ENCODE measurements around the gene ABR.
"Not testable (repeated sequence)": the region's sequence is repeated elsewhere in the genome, so short reads cannot be mapped to it uniquely, and the experiment has no call there.

The ABR gene

GRCh38 chr17:1053661-1054360, 126.0 kb downstream of the ABR start:
- Histone ChIP-seq H3K27ac (ENCODE audit: low read depth, low read length) (no peak overlapping the region), H3K9me3 (ENCODE audit: low read length) (no peaks in the 10 kb centered on the region), H3K27me3 (ENCODE audit: control insufficient read depth in 1 of 2, insufficient read depth in 2 of 2, low read length in 2 of 2) (no peaks in the 10 kb centered on the region), H3K36me3 (ENCODE audit: insufficient read depth, low read length) (peaks cover 44% of the 10 kb centered on the region), H3K4me1 (ENCODE audit: insufficient read depth, low read length) (peaks cover 8% of the 10 kb centered on the region), H3K4me3 (ENCODE audit: low read depth in 1 of 2, low read length in 2 of 2) (no peak overlapping the region), H3K9ac (ENCODE audit: low read length) (no peak overlapping the region)

GRCh38 chr17:1050996-1051925, 128.5 kb downstream of the ABR start:
- H3K9ac ChIP-seq (ENCODE audit: low read length) = no peak overlapping the region

DNA sequence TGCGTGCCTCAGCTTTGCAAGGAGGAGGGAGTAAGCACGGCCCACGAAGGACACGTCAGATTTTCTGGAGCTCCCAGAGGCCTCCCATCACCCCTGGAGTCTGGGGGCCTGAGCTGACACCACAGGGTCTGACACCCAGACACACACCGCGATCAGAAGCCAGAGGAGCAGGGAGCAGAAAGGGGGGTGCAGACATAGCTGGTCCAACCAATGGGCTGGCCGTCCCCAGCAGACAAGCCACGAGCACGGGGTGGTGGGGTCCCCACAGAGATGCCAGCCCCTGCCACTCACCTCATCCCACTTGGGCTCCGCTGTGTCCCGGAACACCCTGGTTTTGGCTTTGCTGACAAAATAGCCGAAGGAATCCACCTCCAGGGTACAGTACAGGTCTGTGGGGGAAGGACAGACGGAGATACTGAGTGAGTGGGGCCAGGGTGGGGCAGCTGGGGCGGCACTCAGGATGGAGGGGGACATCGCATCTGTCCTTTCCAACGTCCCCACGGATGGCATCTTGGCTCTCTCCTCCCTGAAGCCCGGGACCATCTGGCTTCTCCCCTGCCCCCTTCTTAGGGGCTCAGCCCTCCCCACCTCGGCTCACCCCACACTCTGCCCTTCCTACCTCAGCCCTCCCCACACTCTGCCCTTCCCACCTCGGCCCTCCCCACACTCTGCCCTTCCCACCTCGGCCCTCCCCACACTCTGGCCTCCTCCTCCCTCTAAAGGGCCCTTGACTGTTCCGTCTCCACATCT, 129.4 kb downstream of the ABR start:
- no peak overlapping the region for H3K27ac ChIP-seq (ENCODE audit: low read depth, low read length)

More at GRCh38 chr17:1050996-1051925, 128.5 kb downstream of the ABR start:
- Histone ChIP-seq H3K9me3 (ENCODE audit: low read length) (no peaks in the 10 kb centered on the region), H3K4me3 (ENCODE audit: low read depth in 1 of 2, low read length in 2 of 2) (no peak overlapping the region), H3K27ac (ENCODE audit: low read depth, low read length) (no peak overlapping the region), H3K36me3 (ENCODE audit: insufficient read depth, low read length) (peaks cover 27% of the 10 kb centered on the region), H3K27me3 (ENCODE audit: control insufficient read depth in 1 of 2, insufficient read depth in 2 of 2, low read length in 2 of 2) (no peaks in the 10 kb centered on the region), H3K4me1 (ENCODE audit: insufficient read depth, low read length) (peaks cover 27% of the 10 kb centered on the region)

DNA sequence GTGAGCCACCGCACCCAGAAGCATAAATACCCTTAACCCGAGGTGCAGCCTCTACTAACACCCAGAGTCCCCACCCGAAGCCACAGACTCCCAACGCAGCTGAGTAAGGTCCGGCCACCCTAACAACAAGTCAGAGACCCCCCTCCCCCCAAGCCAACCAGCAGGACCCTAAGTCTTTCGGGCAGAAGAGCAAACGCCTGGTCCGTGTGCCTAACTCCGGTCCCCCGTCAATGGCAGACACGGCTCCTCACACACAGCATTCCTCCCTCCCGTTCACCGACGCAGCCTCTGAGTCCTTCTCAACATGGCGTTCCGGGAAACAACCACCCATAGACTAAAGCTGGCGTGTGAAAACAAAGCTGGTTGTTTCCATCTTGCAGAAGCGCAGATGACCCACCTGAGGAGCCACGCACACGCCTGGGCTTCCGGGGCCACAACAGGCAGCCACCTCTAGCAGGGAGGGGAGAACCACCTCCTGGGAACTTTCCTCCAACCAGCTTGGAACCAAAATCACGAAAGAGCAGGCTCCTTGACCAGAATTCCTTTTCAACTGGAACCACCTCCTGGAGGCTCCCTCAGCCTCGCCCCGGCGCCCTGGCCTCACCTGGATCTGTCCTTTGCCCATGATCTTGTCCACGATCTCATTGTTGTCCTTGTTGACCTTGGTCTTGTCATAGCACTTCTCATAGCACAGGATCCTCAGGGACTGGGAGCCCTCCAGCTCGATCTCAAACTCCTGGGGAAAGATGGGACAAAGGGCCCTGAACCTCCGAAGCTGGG, 130.1 kb downstream of the ABR start:
- no peak overlapping the region for H3K27ac ChIP-seq (ENCODE audit: low read depth, low read length)
- H3K4me3 ChIP-seq (ENCODE audit: low read depth in 1 of 2, low read length in 2 of 2) = no peak overlapping the region
- peaks cover 23% of the 10 kb centered on the region for H3K36me3 ChIP-seq (ENCODE audit: insufficient read depth, low read length)
- no peaks in the 10 kb centered on the region for H3K9me3 ChIP-seq (ENCODE audit: low read length)
- no peaks in the 10 kb centered on the region for H3K27me3 ChIP-seq (ENCODE audit: control insufficient read depth in 1 of 2, insufficient read depth in 2 of 2, low read length in 2 of 2)
- no peak overlapping the region for H3K9ac ChIP-seq (ENCODE audit: low read length)
- H3K4me1 ChIP-seq (ENCODE audit: insufficient read depth, low read length) = peaks cover 21% of the 10 kb centered on the region

More for the DNA sequence above, 129.4 kb downstream of the ABR start:
- H3K27me3 ChIP-seq (ENCODE audit: control insufficient read depth in 1 of 2, insufficient read depth in 2 of 2, low read length in 2 of 2) = no peaks in the 10 kb centered on the region
- peaks cover 21% of the 10 kb centered on the region for H3K4me1 ChIP-seq (ENCODE audit: insufficient read depth, low read length)
- no peak overlapping the region for H3K4me3 ChIP-seq (ENCODE audit: low read depth in 1 of 2, low read length in 2 of 2)
- peaks cover 27% of the 10 kb centered on the region for H3K36me3 ChIP-seq (ENCODE audit: insufficient read depth, low read length)
- no peaks in the 10 kb centered on the region for H3K9me3 ChIP-seq (ENCODE audit: low read length)
- no peak overlapping the region for H3K9ac ChIP-seq (ENCODE audit: low read length)

- Histone ChIP-seq H3K27ac (ENCODE audit: low read depth, low read length) (peak overlapping the region; percentile 54), H3K4me1 (ENCODE audit: insufficient read depth, low read length) (peaks cover 21% of the 10 kb centered on the region), H3K36me3 (ENCODE audit: insufficient read depth, low read length) (peaks cover 15% of the 10 kb centered on the region)
- not testable (repeated sequence) for H3K9ac ChIP-seq (ENCODE audit: low read length); H3K9me3 ChIP-seq (ENCODE audit: low read length); H3K27me3 ChIP-seq (ENCODE audit: control insufficient read depth in 1 of 2, insufficient read depth in 2 of 2, low read length in 2 of 2); H3K4me3 ChIP-seq (ENCODE audit: low read depth in 1 of 2, low read length in 2 of 2)
Observed at GRCh38 chr17:1048516-1049115, 131.2 kb downstream of the ABR start.

DNA sequence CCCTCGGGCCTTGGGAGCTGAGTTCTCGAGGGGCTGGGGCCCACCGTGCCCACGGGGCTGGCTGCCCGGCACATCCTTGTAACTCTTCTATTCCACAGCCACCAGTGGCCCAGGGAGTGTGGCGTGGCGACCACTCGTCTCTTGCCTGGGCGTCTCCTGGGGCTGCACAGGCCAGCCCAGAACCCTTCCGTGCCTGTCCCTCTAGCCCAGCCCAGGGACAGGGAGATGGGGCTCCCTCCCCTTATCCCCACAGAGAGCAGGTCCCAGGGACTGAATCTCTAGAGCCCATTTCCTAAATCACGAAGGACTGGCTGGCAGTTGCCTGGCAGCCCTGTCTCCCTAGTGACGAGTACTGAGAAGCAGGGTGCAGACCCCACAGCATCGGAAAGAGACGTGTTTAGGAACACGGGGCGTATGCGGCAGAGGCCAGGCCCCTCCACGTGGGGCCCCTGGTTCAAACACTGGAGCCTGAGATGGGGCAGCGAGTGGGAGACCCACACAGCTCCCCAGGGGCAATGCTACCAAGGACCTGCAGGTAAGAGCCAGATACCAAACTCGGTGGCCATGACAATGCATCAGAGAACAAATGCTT, 131.8 kb downstream of the ABR start:
- Histone ChIP-seq H3K4me1 (ENCODE audit: insufficient read depth, low read length) (peaks cover 27% of the 10 kb centered on the region), H3K27me3 (ENCODE audit: control insufficient read depth in 1 of 2, insufficient read depth in 2 of 2, low read length in 2 of 2) (no peaks in the 10 kb centered on the region), H3K27ac (ENCODE audit: low read depth, low read length) (peak overlapping the region; percentile 54), H3K9me3 (ENCODE audit: low read length) (no peaks in the 10 kb centered on the region), H3K4me3 (ENCODE audit: low read depth in 1 of 2, low read length in 2 of 2) (no peak overlapping the region), H3K36me3 (ENCODE audit: insufficient read depth, low read length) (peaks cover 12% of the 10 kb centered on the region), H3K9ac (ENCODE audit: low read length) (no peak overlapping the region)

DNA sequence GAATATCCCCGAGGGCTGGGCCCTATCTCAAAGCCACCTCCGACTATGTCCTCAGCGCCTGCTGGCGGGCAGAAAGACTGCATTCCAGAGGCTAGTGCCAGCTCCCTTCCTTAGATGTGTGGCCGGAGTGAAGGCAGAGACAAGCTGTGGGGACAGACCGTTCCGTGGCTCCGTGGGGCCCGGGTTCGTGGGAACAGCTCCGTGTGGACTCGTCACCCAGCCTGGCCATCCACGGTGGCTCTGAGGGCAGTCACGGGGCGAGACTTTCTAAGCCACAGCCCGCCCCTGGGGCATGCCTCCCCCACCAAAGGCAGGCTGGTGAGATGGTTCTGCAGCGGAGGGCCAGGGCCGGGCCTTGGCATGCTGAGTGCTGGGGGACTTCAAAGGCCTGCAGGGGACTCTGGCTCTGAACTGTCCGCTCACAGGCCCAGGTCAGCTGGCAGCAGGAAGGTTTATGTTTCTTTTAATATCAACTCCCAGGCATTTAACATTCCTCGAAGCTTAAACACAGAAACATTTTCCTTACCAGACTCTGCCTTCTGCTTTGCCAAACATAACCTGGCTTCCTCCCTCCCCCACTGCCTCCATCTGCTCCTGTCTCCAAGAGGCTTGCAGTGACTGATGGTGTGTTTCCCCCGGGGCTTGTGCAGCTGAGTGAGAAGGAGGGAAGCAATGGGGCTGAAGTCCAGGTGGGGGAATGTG, 132.5 kb downstream of the ABR start:
- Histone ChIP-seq H3K4me1 (ENCODE audit: insufficient read depth, low read length) (peaks cover 27% of the 10 kb centered on the region), H3K9ac (ENCODE audit: low read length) (peak overlapping the region; percentile 44), H3K36me3 (ENCODE audit: insufficient read depth, low read length) (peaks cover 16% of the 10 kb centered on the region), H3K27ac (ENCODE audit: low read depth, low read length) (peak overlapping the region; percentile 54), H3K4me3 (ENCODE audit: low read depth in 1 of 2, low read length in 2 of 2) (peak overlapping the region in 1 of 2 donors; percentile 8), H3K9me3 (ENCODE audit: low read length) (no peaks in the 10 kb centered on the region), H3K27me3 (ENCODE audit: control insufficient read depth in 1 of 2, insufficient read depth in 2 of 2, low read length in 2 of 2) (no peaks in the 10 kb centered on the region)

DNA sequence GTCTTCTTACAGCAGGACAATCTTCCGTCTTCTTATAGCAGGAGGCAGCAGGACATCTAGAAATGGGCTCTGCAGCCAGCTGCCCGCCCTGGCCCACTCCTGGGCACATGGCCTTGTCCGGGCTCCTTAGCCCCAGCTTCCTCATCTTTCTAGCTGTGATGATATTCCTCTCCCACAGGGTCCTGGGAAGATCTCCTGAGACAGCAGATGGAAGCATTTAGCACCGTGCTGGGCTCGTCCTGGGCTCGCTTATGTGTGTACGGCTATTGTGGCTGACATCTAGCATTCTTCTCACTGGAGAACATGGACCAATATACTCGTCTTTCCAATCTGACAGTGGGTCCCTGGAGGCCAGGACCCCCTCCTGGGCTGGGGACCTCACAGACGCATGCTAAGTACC, 134.3 kb downstream of the ABR start:
- H3K9ac ChIP-seq (ENCODE audit: low read length) = no peak overlapping the region
- no peak overlapping the region for H3K27ac ChIP-seq (ENCODE audit: low read depth, low read length)
- H3K36me3 ChIP-seq (ENCODE audit: insufficient read depth, low read length) = peaks cover 20% of the 10 kb centered on the region
- no peaks in the 10 kb centered on the region for H3K27me3 ChIP-seq (ENCODE audit: control insufficient read depth in 1 of 2, insufficient read depth in 2 of 2, low read length in 2 of 2)
- no peaks in the 10 kb centered on the region for H3K9me3 ChIP-seq (ENCODE audit: low read length)
- no peak overlapping the region for H3K4me3 ChIP-seq (ENCODE audit: low read depth in 1 of 2, low read length in 2 of 2)
- H3K4me1 ChIP-seq (ENCODE audit: insufficient read depth, low read length) = peaks cover 27% of the 10 kb centered on the region

DNA sequence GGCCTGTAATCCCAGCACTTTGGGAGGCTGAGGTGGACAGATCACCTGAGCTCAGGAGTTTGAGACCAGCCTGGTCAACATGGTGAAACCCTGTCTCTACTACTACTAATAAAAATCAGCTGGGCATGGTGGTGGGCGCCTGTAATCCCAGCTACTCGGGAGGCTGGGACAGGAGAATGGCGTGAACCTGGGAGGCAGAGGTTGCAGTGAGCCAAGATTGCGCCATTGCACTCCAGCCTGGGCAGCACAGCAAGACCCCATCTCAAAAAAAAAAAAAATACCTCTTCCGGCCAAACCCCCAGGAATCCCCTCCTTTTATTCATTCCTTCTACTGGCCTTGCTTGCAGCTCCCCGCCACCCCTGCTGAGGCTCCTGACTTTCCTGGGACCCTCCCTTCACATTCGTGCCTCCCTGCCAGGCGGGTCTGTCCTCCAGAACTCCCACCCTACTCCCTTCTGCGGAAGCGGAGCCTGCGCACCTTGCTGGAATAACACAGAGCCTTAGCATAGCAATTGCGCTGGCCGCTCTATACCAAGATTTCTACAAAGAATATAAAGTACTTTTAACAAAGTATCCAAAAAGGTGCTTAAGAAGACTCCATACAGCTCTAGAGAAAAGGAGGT, 135.3 kb downstream of the ABR start:
- not testable (repeated sequence) for H3K27me3 ChIP-seq (ENCODE audit: control insufficient read depth in 1 of 2, insufficient read depth in 2 of 2, low read length in 2 of 2); H3K9me3 ChIP-seq (ENCODE audit: low read length); H3K4me3 ChIP-seq (ENCODE audit: low read depth in 1 of 2, low read length in 2 of 2); H3K27ac ChIP-seq (ENCODE audit: low read depth, low read length); H3K9ac ChIP-seq (ENCODE audit: low read length)
- Histone ChIP-seq H3K36me3 (ENCODE audit: insufficient read depth, low read length) (peaks cover 10% of the 10 kb centered on the region), H3K4me1 (ENCODE audit: insufficient read depth, low read length) (peaks cover 27% of the 10 kb centered on the region)

Data from muscle layer of colon (tissue), 2 donors.